SK-N-MC (cell line): ENCODE data around the gene DAPK1.

Source experiments
- EZH2 ChIP-seq: fragments of 200-600 bp; sonication (generic); IDR thresholded peaks from one replicate; pipeline ENCODE4 v1.6.1; 2017; ENCODE audit warnings: antibody characterized with exemption
- FOXP2 ChIP-seq: optimal IDR thresholded peaks from 2 replicates; pipeline ENCODE3; 2011; ENCODE audit warnings: mild to moderate bottlenecking, moderate library complexity; ENCODE audit not compliant: insufficient read depth; ENCODE audit errors: extremely low read length, control extremely low read depth
- POLR2AphosphoS5 ChIP-seq: IDR thresholded peaks from 2 replicates; pipeline ENCODE4 v1.6.1; 2012; ENCODE audit warnings: mild to moderate bottlenecking, low read depth, low read length, borderline replicate concordance

GRCh38 chr9:87467187-87467586 is 30.5 kb upstream of the DAPK1 start:
- TF ChIP-seq POLR2AphosphoS5 (no peak), EZH2 (no peak), FOXP2 (no peak)
